Activated B cell treated with CpG ODN at 0.5 μM for 24 hours (primary cell): Measurements from ENCODE around the gene ATP6V0A1. TPM values are rescaled to one million over a fixed set of nuclear protein-coding genes. Genes with fewer than 3 reads are reported as not detected.

Source experiments
- ATAC-seq: fragments of 200-7000 bp; cut with Tn5 transposase; one replicate; pipeline ENCODE4 v1.10.0; 2021; ENCODE audit warnings: low read depth, mild to moderate bottlenecking, moderate library complexity
- CTCF ChIA-PET: fragments of 350-600 bp; sonication (Branson Sonifier 250); formaldehyde crosslinking; loops from one replicate; lab custom pipeline; 2021; ENCODE audit warnings: antibody characterized with exemption; lab: Charles Lee
- POLR2A ChIA-PET: fragments of 350-600 bp; sonication (Branson Sonifier 250); formaldehyde crosslinking; loops from one replicate; lab custom pipeline; 2021; ENCODE audit warnings: antibody characterized with exemption; lab: Charles Lee
- DNase-seq: peaks from one replicate; pipeline ENCODE4 v3.0.0; 2022
- H3K27ac Mint-ChIP-seq: one replicate; pipeline ENCODE4 v1.8.0; 2020; ENCODE audit warnings: mixed read lengths
- H3K27me3 Mint-ChIP-seq: one replicate; pipeline ENCODE4 v1.8.0; 2021; ENCODE audit warnings: mixed read lengths
- H3K36me3 Mint-ChIP-seq: one replicate; pipeline ENCODE4 v1.8.0; 2021; ENCODE audit warnings: low read depth, mixed read lengths
- H3K4me1 Mint-ChIP-seq: one replicate; pipeline ENCODE4 v1.8.0; 2021; ENCODE audit warnings: mixed read lengths
- H3K4me3 Mint-ChIP-seq: one replicate; pipeline ENCODE4 v1.8.0; 2020; ENCODE audit warnings: mild to moderate bottlenecking, mixed read lengths
- H3K9me3 Mint-ChIP-seq: one replicate; pipeline ENCODE4 v1.8.0; 2020; ENCODE audit warnings: mixed read lengths
- intact Hi-C: fragments of 100-400 bp; cut with micrococcal nuclease; formaldehyde crosslinking; loops from one replicate; pipeline ENCODE4 v1.15.1; 2024
- total RNA-seq: library from RNA; stranded (reverse); gene quantifications from 2 replicates; pipeline ENCODE4 v1.2.3, GENCODE V29; 2022
- TF ChIP-seq, protein P1 (sequence below): fragments of 200-600 bp; IDR thresholded peaks from one replicate; pipeline ENCODE4 v1.8.0; 2022; ENCODE audit warnings: antibody characterized with exemption, mild to moderate bottlenecking

ATP6V0A1 gene
- total RNA-seq, 1 donor from 2014 or later = 75.6 TPM

DNA sequence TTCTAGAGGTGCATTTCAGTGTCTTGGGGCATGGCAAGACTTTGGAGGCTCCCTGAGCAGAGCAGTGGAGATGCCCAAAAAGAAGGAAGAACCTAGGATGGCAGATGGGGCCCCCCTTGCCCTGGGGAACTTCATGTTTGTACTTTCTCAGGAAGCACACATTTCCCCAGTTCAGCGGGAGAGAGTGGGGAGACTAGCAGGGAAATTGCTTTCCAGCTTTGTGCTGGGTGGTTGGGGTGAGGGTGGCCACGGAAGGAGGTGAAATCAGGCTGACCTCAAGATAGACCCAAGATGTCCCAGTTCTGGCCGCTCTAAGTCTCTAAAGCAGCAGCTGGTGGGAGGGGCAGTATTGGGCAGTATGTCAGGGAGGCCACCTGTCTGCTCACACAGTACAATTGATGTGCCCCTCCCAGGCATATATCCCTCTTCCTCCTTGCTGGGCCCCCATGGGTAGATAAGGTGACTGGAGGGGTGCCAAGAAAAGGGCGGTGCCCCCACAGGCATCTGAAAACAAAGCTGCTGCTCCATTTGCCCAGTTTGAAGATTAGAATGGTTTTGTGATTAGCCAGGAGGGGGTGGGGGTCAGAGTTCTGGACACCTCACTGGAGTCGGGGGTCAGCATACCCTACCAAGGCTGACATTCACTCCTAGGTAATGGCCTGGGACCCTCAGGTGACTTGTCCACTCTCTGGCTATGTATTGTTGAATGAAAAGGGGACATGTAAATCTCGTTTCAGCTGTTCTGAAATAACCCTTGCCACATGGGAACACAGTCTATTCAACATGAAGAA is 60.3 kb downstream of the ATP6V0A1 start:
- ChIA-PET CTCF (interaction anchor here (0.7 to 6.7 kb wide), 8 partner anchors 8 to 707 kb away, joined by 3 to 49 read pairs (median 4); partner anchors contain the start of genes CAVIN1 and P3H4), POLR2A (interaction anchor here (0.6 to 1.1 kb wide), 2 partner anchors 17 to 157 kb away, joined by 3 read pairs; partner anchors contain the start of gene NAGLU)
- peaks cover 54% of the 10 kb centered on the region for H3K36me3 Mint-ChIP-seq
- H3K4me3 Mint-ChIP-seq = no peak overlapping the region
- intact Hi-C loops = no loop called here
- DNase-seq (no peak), ATAC-seq (no peak)
- H3K4me1 Mint-ChIP-seq = peaks cover 5% of the 10 kb centered on the region
- H3K27me3 Mint-ChIP-seq = no peaks in the 10 kb centered on the region
- no peaks in the 10 kb centered on the region for H3K9me3 Mint-ChIP-seq
- TF ChIP-seq, protein P1, sequence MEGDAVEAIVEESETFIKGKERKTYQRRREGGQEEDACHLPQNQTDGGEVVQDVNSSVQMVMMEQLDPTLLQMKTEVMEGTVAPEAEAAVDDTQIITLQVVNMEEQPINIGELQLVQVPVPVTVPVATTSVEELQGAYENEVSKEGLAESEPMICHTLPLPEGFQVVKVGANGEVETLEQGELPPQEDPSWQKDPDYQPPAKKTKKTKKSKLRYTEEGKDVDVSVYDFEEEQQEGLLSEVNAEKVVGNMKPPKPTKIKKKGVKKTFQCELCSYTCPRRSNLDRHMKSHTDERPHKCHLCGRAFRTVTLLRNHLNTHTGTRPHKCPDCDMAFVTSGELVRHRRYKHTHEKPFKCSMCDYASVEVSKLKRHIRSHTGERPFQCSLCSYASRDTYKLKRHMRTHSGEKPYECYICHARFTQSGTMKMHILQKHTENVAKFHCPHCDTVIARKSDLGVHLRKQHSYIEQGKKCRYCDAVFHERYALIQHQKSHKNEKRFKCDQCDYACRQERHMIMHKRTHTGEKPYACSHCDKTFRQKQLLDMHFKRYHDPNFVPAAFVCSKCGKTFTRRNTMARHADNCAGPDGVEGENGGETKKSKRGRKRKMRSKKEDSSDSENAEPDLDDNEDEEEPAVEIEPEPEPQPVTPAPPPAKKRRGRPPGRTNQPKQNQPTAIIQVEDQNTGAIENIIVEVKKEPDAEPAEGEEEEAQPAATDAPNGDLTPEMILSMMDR = no peak
- no peak overlapping the region for H3K27ac Mint-ChIP-seq

DNA sequence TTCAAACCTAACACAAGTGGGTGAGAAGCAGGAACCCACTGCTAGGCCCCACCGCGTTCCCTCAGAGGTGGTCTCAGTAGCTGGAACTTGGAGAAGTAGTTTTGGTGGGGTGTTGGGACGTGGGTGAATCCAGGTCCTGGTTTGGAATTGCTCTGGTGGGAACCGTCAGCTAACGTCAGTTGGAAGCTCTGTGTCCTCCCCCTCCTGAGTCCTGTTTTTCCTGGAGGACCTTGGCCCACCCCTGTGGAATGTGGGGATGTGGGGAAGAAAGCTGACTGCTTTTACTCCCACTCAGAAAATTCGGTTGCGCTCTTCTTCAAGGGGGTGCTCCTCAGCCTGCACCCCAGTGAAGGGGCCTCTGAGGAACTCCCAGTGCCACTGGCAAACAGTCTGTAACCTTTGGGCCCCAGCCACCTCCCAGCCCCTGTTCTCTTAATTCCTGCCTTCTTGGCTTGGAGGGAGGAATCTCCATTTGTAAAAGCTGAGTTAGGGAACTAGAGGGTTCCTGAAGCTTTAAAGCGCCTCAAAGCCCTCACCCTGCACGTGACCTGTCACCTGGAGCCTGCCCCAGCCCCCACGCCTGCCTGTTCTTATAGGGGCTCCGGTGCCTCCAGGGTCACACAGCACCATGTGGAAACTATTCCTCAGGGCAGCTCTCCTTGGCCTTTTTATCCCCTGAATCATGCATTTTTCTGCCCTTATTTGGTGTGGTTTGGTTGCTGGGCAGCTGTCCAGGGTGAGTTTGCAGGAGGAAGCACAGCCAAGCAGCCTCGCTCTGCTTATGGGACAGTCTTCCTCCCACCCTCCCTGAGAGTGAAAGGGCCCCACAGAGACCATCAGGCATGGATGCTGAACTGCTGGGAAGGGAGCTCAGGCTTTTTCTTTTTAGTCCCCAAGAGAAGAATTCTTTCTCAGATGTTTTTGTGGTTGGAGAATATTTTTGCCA is 61.1 kb downstream of the ATP6V0A1 start:
- CTCF ChIA-PET = interaction anchor here (1.0 to 6.7 kb wide), 5 partner anchors 90 to 708 kb away, joined by 3 to 49 read pairs (median 6); partner anchors contain the start of genes CAVIN1 and P3H4
- Mint-ChIP-seq H3K9me3 (no peaks in the 10 kb centered on the region), H3K27me3 (no peaks in the 10 kb centered on the region), H3K27ac (no peak overlapping the region), H3K4me3 (no peak overlapping the region), H3K4me1 (peaks cover 7% of the 10 kb centered on the region), H3K36me3 (peaks cover 49% of the 10 kb centered on the region)
- TF ChIP-seq, protein P1 = no peak
- intact Hi-C loops = no loop called here
- ATAC-seq = no peak
- no peak for DNase-seq
- POLR2A ChIA-PET = interaction anchor here (1.1 kb wide), 1 partner anchor 16 kb away, joined by 3 read pairs; the partner anchor contains the start of gene NAGLU

DNA sequence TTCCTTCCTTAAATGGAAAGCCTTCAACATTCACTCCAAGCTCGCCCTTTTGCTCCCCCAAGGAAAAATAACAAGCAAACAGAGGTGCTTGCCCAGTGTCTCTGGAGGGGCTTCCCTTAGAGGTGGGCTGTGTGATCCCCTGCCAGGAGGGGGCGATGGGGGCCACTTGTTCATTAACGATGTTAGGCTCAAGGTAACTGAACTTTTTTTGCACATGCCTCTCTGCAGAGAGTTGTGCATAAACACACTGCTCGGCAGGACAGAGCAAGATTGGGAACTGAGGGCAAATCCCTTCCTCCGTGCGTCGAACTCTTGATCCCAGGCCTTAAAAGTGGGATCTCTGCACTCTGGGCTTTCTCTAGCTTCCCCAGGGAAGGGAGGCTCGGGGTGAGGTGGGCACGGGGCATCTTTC is 61.9 kb downstream of the ATP6V0A1 start:
- H3K27ac Mint-ChIP-seq = no peak overlapping the region
- ATAC-seq = no peak
- DNase-seq = no peak
- POLR2A ChIA-PET = interaction anchor here (0.6 to 0.9 kb wide), 2 partner anchors 10 to 416 kb away, joined by 3 read pairs; no protein-coding TSS in a partner anchor
- peaks cover 7% of the 10 kb centered on the region for H3K4me1 Mint-ChIP-seq
- CTCF ChIA-PET = interaction anchor here (0.8 to 2.7 kb wide), 2 partner anchors 91 to 208 kb away, joined by 3 to 7 read pairs; no protein-coding TSS in a partner anchor
- no peak overlapping the region for H3K4me3 Mint-ChIP-seq
- H3K9me3 Mint-ChIP-seq = no peaks in the 10 kb centered on the region
- no peaks in the 10 kb centered on the region for H3K27me3 Mint-ChIP-seq
- TF ChIP-seq, protein P1 = no peak
- intact Hi-C loops = no loop called here
- peaks cover 45% of the 10 kb centered on the region for H3K36me3 Mint-ChIP-seq

DNA sequence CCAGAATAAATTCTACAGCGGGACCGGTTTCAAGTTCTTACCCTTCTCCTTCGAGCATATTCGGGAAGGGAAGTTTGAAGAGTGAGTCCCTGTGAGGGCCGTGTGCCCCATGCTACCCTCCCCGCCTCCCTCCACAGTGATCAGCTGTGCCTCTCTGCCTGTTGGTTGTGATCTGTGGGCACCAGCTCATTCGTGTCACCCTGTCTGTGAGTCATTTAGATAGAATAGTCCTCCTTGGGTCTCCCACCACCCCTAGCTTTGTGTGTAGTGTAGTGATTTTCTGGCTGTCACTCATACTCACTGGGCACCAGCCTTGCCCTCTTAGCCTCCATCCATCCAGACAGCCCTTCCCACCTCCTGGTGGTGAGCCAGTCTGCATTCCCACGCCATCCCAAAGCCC is 62.4 kb downstream of the ATP6V0A1 start:
- Mint-ChIP-seq H3K4me3 (no peak overlapping the region), H3K27ac (no peak overlapping the region), H3K36me3 (peaks cover 42% of the 10 kb centered on the region), H3K27me3 (no peaks in the 10 kb centered on the region), H3K9me3 (no peaks in the 10 kb centered on the region), H3K4me1 (peaks cover 7% of the 10 kb centered on the region)
- DNase-seq (no peak), ATAC-seq (no peak)
- TF ChIP-seq, protein P1 = no peak
- POLR2A ChIA-PET = interaction anchor here (0.6 to 0.9 kb wide), 2 partner anchors 9 to 415 kb away, joined by 3 read pairs; no protein-coding TSS in a partner anchor
- CTCF ChIA-PET = interaction anchor here (0.8 to 2.7 kb wide), 3 partner anchors 9 to 209 kb away, joined by 3 to 7 read pairs (median 3); no protein-coding TSS in a partner anchor
- intact Hi-C loops = no loop called here
